ENCODE measurements around the gene OTOP2.

Gene OTOP2

DNA sequence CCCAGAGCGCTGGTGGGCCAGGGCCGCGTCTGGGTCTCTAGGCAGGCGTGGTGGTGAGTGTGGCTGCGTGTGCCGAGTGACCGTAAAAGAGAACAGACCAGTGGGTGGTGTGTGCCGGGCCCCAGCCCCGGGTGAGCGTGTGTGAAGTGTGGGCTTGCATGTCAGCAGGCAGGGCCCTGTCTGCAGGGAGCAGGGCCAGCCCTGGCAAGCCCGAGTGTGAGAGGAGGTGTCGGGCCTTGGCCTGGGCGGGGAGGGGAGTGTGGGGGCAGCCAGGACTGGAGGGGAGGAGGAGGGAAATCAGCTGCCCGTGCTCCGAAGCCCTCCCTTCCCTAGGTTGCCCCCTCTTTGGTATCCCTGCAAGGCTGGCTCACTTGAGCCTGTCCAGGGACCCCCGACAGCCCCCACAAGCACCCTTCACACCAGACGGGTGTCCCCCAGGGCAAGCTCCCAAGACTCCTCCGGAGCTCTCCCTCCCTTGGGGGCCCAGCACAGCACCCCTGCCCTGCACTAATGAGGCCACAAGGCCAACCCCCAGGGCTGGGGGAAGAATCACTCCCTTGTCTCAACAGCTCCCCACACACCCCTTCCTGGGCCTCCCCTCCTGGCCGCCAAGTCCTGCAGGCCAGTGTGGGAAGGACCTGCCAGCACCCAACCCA lies 2.9 kb upstream of the OTOP2 start:
- Histone ChIP-seq H2BK12ac (ENCODE audit: low read length) (no peak overlapping the region), H3K4me2 (ENCODE audit: low read length) (no peak overlapping the region), H3K27me3 (ENCODE audit: insufficient read depth, low read length) (peaks cover 32% of the 10 kb centered on the region), H3K36me3 (ENCODE audit: control insufficient read depth in 1 of 2, insufficient read depth in 2 of 2, low read length in 2 of 2) (no peaks in the 10 kb centered on the region), H3K79me2 (ENCODE audit: control insufficient read depth, insufficient read depth, low read length, poor library complexity) (no peaks in the 10 kb centered on the region), H4K12ac (ENCODE audit: low read depth, low read length) (no peak overlapping the region), H3K79me1 (ENCODE audit: low read length) (no peaks in the 10 kb centered on the region), H2BK120ac (ENCODE audit: insufficient read depth, low read length, poor library complexity) (no peak overlapping the region), H3K14ac (ENCODE audit: low read length) (no peak overlapping the region), H2AFZ (ENCODE audit: insufficient read depth, low read length, poor library complexity) (no peak overlapping the region), H3K9ac (ENCODE audit: low read length) (no peak overlapping the region), H2AK5ac (ENCODE audit: low read length) (no peak overlapping the region), H3K23ac (ENCODE audit: low read length) (no peak overlapping the region), H3K4ac (ENCODE audit: low read depth, low read length) (no peak overlapping the region), H3K4me3 (ENCODE audit: low read depth, low read length) (no peak overlapping the region), H3K9me3 (ENCODE audit: insufficient read depth, low read depth, low read length) (peaks cover 16% of the 10 kb centered on the region), H4K8ac (ENCODE audit: low read depth, low read length) (no peak overlapping the region), H2BK5ac (ENCODE audit: low read depth, low read length, poor library complexity) (no peak overlapping the region), H3K4me1 (ENCODE audit: control insufficient read depth in 1 of 2, insufficient read depth in 2 of 2, low read length in 2 of 2) (no peaks in the 10 kb centered on the region), H3K18ac (ENCODE audit: low read length) (no peak overlapping the region), H4K91ac (ENCODE audit: low read depth, low read length) (no peak overlapping the region), H3K27ac (ENCODE audit: low read depth, low read length) (no peak overlapping the region)
- no peak for DNase-seq
- WGBS (ENCODE audit: extremely low coverage, insufficient coverage, insufficient read length) = no CpG with 5 or more reads among the region's 19 CpGs

DNA sequence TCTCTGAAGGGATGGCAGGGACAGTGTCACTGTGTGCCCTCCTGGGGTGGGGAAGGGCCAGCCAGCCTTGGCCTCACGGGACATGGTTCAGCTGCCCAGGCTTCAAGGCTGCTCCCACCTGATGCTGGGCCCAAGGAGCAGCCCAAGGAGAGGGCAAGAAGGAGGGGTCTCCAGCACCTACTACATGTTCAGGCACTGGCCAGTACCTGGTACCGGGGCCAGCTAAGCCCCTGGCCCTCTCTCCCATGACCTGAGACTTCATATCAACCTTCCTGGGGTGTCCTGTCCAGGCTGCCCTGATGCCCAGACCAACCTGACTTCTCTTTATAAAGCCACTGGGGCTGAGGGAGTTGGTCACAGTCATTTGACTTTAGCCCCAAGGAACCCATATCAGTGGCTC lies 2.3 kb upstream of the OTOP2 start:
- Histone ChIP-seq H3K9me3 (ENCODE audit: insufficient read depth, low read depth, low read length) (peaks cover 15% of the 10 kb centered on the region), H3K4me2 (ENCODE audit: low read length) (no peak overlapping the region), H2BK5ac (ENCODE audit: low read depth, low read length, poor library complexity) (no peak overlapping the region), H4K91ac (ENCODE audit: low read depth, low read length) (no peak overlapping the region), H3K18ac (ENCODE audit: low read length) (no peak overlapping the region), H3K79me2 (ENCODE audit: control insufficient read depth, insufficient read depth, low read length, poor library complexity) (no peaks in the 10 kb centered on the region), H3K27me3 (ENCODE audit: insufficient read depth, low read length) (peaks cover 34% of the 10 kb centered on the region), H3K14ac (ENCODE audit: low read length) (no peak overlapping the region), H3K79me1 (ENCODE audit: low read length) (no peaks in the 10 kb centered on the region), H2BK120ac (ENCODE audit: insufficient read depth, low read length, poor library complexity) (no peak overlapping the region), H3K4me3 (ENCODE audit: low read depth, low read length) (no peak overlapping the region), H2BK12ac (ENCODE audit: low read length) (no peak overlapping the region), H3K23ac (ENCODE audit: low read length) (no peak overlapping the region), H3K4ac (ENCODE audit: low read depth, low read length) (no peak overlapping the region), H3K27ac (ENCODE audit: low read depth, low read length) (no peak overlapping the region), H3K9ac (ENCODE audit: low read length) (no peak overlapping the region), H4K12ac (ENCODE audit: low read depth, low read length) (no peak overlapping the region), H2AK5ac (ENCODE audit: low read length) (no peak overlapping the region), H3K4me1 (ENCODE audit: control insufficient read depth in 1 of 2, insufficient read depth in 2 of 2, low read length in 2 of 2) (no peaks in the 10 kb centered on the region), H2AFZ (ENCODE audit: insufficient read depth, low read length, poor library complexity) (no peak overlapping the region), H3K36me3 (ENCODE audit: control insufficient read depth in 1 of 2, insufficient read depth in 2 of 2, low read length in 2 of 2) (no peaks in the 10 kb centered on the region), H4K8ac (ENCODE audit: low read depth, low read length) (no peak overlapping the region)
- DNase-seq = no peak
- WGBS (ENCODE audit: extremely low coverage, insufficient coverage, insufficient read length) = no CpG with 5 or more reads among the region's 2 CpGs

DNA sequence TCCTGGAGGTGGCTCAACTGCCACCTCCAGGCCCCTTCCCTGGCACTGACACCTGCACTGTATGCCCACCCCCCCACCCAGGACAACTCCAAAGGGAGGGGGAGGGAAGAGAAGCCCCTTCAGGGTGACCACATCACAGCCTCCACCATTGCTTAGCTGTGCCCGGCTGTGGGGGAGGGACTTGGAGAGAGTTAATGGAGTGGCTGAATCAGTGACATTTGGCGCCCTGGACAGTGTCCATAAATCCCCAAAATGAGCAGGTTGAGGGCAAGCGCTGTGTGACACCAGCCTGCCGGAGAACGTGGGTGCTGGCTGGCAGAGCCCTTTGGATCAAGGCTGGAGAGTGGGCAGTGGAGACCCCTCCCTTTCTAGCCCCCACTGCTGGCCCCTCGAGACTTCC lies 1.9 kb upstream of the OTOP2 start:
- Histone ChIP-seq H3K27me3 (ENCODE audit: insufficient read depth, low read length) (peaks cover 34% of the 10 kb centered on the region), H3K4me1 (ENCODE audit: control insufficient read depth in 1 of 2, insufficient read depth in 2 of 2, low read length in 2 of 2) (no peaks in the 10 kb centered on the region), H3K36me3 (ENCODE audit: control insufficient read depth in 1 of 2, insufficient read depth in 2 of 2, low read length in 2 of 2) (no peaks in the 10 kb centered on the region), H3K79me2 (ENCODE audit: control insufficient read depth, insufficient read depth, low read length, poor library complexity) (no peaks in the 10 kb centered on the region), H3K9me3 (ENCODE audit: insufficient read depth, low read depth, low read length) (peaks cover 13% of the 10 kb centered on the region), H2BK5ac (ENCODE audit: low read depth, low read length, poor library complexity) (no peak overlapping the region), H3K9ac (ENCODE audit: low read length) (no peak overlapping the region), H3K27ac (ENCODE audit: low read depth, low read length) (no peak overlapping the region), H2BK12ac (ENCODE audit: low read length) (no peak overlapping the region), H3K23ac (ENCODE audit: low read length) (no peak overlapping the region), H3K79me1 (ENCODE audit: low read length) (no peaks in the 10 kb centered on the region), H2AFZ (ENCODE audit: insufficient read depth, low read length, poor library complexity) (no peak overlapping the region), H3K18ac (ENCODE audit: low read length) (no peak overlapping the region), H3K4me3 (ENCODE audit: low read depth, low read length) (no peak overlapping the region), H4K91ac (ENCODE audit: low read depth, low read length) (no peak overlapping the region), H4K12ac (ENCODE audit: low read depth, low read length) (no peak overlapping the region), H2BK120ac (ENCODE audit: insufficient read depth, low read length, poor library complexity) (no peak overlapping the region), H3K4ac (ENCODE audit: low read depth, low read length) (no peak overlapping the region), H2AK5ac (ENCODE audit: low read length) (no peak overlapping the region), H3K4me2 (ENCODE audit: low read length) (no peak overlapping the region), H4K8ac (ENCODE audit: low read depth, low read length) (no peak overlapping the region), H3K14ac (ENCODE audit: low read length) (no peak overlapping the region)
- no CpG with 5 or more reads among the region's 6 CpGs for WGBS (ENCODE audit: extremely low coverage, insufficient coverage, insufficient read length)
- no peak for DNase-seq

DNA sequence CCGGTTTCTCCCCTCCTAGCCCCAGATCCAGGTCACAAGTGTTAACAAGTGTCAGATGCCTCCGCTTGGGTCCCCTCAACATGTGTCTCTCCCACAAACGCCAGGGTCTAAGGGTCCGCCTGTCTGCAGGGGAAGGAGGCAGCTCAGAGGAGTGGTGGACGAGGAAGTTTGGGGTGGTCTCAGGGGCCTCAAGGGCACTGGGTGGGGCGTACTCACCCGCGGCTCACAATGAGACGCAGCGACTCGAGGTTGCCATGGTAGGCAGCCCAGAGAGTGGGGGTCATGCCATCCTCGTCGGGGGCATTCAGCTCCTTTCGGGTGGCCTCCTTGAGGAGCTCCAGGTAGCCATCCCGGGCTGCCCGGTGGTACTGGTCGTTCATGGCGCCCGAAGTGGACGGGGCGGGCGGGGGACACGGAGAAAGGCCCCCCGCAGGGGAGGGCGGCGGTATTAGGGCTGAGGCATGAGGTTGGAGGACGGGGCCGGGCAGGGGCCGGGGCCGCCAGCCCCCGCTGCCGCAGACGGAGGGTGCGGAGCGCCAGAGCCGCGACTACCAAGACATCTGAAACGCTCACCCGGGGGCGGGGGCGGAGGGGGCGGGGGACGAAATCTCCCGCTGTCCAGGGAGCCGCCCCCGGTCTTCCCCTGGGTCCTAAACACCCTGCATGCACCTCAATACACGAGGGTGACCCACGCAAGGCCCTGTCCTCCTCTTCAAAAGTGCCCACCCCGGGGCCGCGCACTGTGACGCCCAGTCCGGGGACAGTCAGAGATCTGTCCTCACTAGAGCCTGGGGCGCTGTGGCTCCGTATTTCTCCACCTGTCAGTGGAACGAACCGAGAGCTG lies 1.2 kb upstream of the OTOP2 start, which contains the start of gene USH1G:
USH1G (minus strand) TSS at position 562 of the 844 bp plus-strand sequence; CDS start at position 380, 182 bp downstream.
- Histone ChIP-seq H3K4me2 (ENCODE audit: low read length) (peak within 1 kb of the TSS; percentile 48), H4K8ac (ENCODE audit: low read depth, low read length) (no peak within 1 kb of the TSS), H3K18ac (ENCODE audit: low read length) (no peak within 1 kb of the TSS)

More for the DNA sequence above, 1.2 kb upstream of the OTOP2 start, which contains the start of gene USH1G:
- Histone ChIP-seq H3K27me3 (ENCODE audit: insufficient read depth, low read length) (peaks cover 34% of the 10 kb centered on the region), H2AFZ (ENCODE audit: insufficient read depth, low read length, poor library complexity) (no peak within 1 kb of the TSS), H2BK12ac (ENCODE audit: low read length) (no peak within 1 kb of the TSS), H2AK5ac (ENCODE audit: low read length) (no peak within 1 kb of the TSS), H2BK5ac (ENCODE audit: low read depth, low read length, poor library complexity) (no peak within 1 kb of the TSS), H3K79me2 (ENCODE audit: control insufficient read depth, insufficient read depth, low read length, poor library complexity) (no peaks in the 10 kb centered on the region), H3K4me1 (ENCODE audit: control insufficient read depth in 1 of 2, insufficient read depth in 2 of 2, low read length in 2 of 2) (no peaks in the 10 kb centered on the region), H3K4ac (ENCODE audit: low read depth, low read length) (no peak within 1 kb of the TSS), H3K9ac (ENCODE audit: low read length) (no peak within 1 kb of the TSS), H4K12ac (ENCODE audit: low read depth, low read length) (no peak within 1 kb of the TSS), H3K14ac (ENCODE audit: low read length) (no peak within 1 kb of the TSS), H2BK120ac (ENCODE audit: insufficient read depth, low read length, poor library complexity) (no peak within 1 kb of the TSS), H3K9me3 (ENCODE audit: insufficient read depth, low read depth, low read length) (peaks cover 13% of the 10 kb centered on the region), H3K23ac (ENCODE audit: low read length) (no peak within 1 kb of the TSS), H3K27ac (ENCODE audit: low read depth, low read length) (no peak within 1 kb of the TSS), H3K36me3 (ENCODE audit: control insufficient read depth in 1 of 2, insufficient read depth in 2 of 2, low read length in 2 of 2) (no peaks in the 10 kb centered on the region), H3K4me3 (ENCODE audit: low read depth, low read length) (peak within 1 kb of the TSS; percentile 25), H4K91ac (ENCODE audit: low read depth, low read length) (no peak within 1 kb of the TSS), H3K79me1 (ENCODE audit: low read length) (no peaks in the 10 kb centered on the region)
- WGBS (ENCODE audit: extremely low coverage, insufficient coverage, insufficient read length) = no CpG with 5 or more reads among the region's 57 CpGs
- DNase-seq = peak in 1 of 2 donors; percentile 8

Measured in trophoblast cell (in vitro differentiated cells and primary cell).